Measurements from ENCODE around the gene PGBD2.

GRCh38 chr1:248897412-248898337 lies 8.4 kb upstream of the PGBD2 start:
- TF ChIP-seq CTCF (IDR thresholded peaks at IDR 0.05) (no peak), POLR2A (IDR thresholded peaks at IDR 0.05) (no peak)

All from lower leg skin (tissue), 3 donors.